ENCODE measurements around the gene TESPA1.

Gene TESPA1

GRCh38 chr12:54981796-54982195, 2.8 kb downstream of the TESPA1 start:
- no peak for DNase-seq

- no peak for DNase-seq
These were observed 4.2 kb downstream of the TESPA1 start for GRCh38 chr12:54980341-54980740.

GRCh38 chr12:54977857-54978256, 6.7 kb downstream of the TESPA1 start:
- DNase-seq = no peak

- DNase-seq = no peak
These were observed 7.4 kb downstream of the TESPA1 start for GRCh38 chr12:54977155-54977554.

- DNase-seq = no peak
These were observed 8.7 kb downstream of the TESPA1 start for GRCh38 chr12:54975875-54976274.

GRCh38 chr12:54975272-54975671, 9.3 kb downstream of the TESPA1 start:
- DNase-seq = no peak

GRCh38 chr12:54974279-54974678, 10.3 kb downstream of the TESPA1 start:
- no peak for DNase-seq

GRCh38 chr12:54973556-54973955, 11.0 kb downstream of the TESPA1 start:
- DNase-seq = no peak

GRCh38 chr12:54970741-54971140, 13.8 kb downstream of the TESPA1 start:
- no peak for DNase-seq

- DNase-seq = no peak
These were observed 16.3 kb downstream of the TESPA1 start for GRCh38 chr12:54968181-54968730.

- DNase-seq = no peak
These were observed 17.1 kb downstream of the TESPA1 start for GRCh38 chr12:54967461-54967860.

- DNase-seq = no peak
These were observed 23.4 kb downstream of the TESPA1 start for GRCh38 chr12:54961190-54961589.

- DNase-seq = no peak
These were observed 25.1 kb downstream of the TESPA1 start for GRCh38 chr12:54959291-54960018.

GRCh38 chr12:54958048-54958658, 26.4 kb downstream of the TESPA1 start:
- no peak for DNase-seq

- DNase-seq = no peak
These were observed 27.5 kb downstream of the TESPA1 start for GRCh38 chr12:54956818-54957641.

- DNase-seq = no peak
These were observed 28.2 kb downstream of the TESPA1 start for GRCh38 chr12:54956322-54956721.

- DNase-seq = no peak
These were observed 29.8 kb downstream of the TESPA1 start for GRCh38 chr12:54954801-54955200.

GRCh38 chr12:54954228-54954627, 30.3 kb downstream of the TESPA1 start:
- DNase-seq = no peak

GRCh38 chr12:54950071-54950727, 34.4 kb downstream of the TESPA1 start:
- no peak for DNase-seq

GRCh38 chr12:54949073-54949711, 35.4 kb downstream of the TESPA1 start:
- DNase-seq = no peak

- DNase-seq = no peak
These were observed 36.4 kb downstream of the TESPA1 start for GRCh38 chr12:54948171-54948570.

GRCh38 chr12:54945082-54945481, 39.5 kb downstream of the TESPA1 start:
- DNase-seq = no peak
